GM19395 (cell line): ENCODE measurements around the gene BACH2.
"Not testable (repeated sequence)": the region's sequence is repeated elsewhere in the genome, so short reads cannot be mapped to it uniquely, and the experiment has no call there.

Experiments
- ATAC-seq: cut with Tn5 transposase; IDR thresholded peaks from one replicate; pipeline ENCODE4 v1.9.1; 2021; ENCODE audit warnings: mild to moderate bottlenecking, moderate library complexity; ENCODE audit not compliant: unreplicated experiment

Gene BACH2

DNA sequence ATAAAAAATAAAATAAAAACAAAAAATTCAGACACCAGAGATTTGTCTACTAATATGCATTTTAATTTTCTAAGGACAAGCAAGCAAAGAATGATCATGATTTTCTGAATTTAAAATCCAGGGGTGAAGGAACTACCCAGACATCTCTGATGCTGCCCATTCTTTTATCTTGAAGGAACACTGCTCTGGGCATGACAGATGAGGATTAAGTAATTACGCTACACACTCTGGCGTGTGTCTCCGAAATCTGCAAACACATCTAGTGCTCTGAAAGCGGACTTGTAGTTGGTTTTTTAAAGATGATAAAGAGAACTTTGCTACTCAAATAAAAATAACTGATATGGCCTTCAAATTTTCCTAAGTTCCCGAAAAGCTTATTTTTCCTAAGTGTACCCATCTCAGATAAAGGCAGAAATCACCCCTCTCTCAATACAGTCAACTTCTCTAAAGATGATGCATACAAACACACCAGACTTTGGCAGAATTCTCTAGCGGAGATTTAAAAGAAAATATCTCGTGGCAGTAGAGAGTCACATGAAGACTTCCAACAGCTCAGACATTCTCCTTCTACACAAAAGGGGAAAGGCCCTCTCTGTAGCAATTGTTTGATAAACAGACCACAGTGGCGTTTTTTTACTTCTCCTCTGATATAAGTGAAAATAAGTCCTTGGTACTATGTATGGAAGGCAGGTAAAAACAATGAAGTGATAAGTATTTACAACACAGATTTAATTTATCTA is 133.8 kb downstream of the BACH2 start:
- no peak for ATAC-seq

DNA sequence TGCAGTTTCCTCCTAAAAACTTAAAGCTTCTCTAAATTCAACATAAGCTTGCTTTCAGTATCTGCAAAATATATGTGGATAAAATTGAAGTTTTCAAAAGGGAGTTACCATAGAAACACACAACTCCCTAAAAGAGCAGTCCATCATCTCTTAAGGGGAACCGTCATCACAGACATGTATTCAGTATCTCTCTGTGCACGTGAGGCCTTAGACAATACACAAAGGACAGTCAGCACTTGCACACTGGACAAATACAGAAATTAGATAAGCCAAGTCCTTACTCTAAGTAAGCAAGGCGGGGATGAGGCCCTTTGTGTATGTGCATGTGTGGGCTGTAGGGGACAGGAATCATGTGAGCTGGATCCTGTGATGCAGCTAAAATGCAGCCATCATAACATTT is 136.6 kb downstream of the BACH2 start:
- ATAC-seq, result no peak

DNA sequence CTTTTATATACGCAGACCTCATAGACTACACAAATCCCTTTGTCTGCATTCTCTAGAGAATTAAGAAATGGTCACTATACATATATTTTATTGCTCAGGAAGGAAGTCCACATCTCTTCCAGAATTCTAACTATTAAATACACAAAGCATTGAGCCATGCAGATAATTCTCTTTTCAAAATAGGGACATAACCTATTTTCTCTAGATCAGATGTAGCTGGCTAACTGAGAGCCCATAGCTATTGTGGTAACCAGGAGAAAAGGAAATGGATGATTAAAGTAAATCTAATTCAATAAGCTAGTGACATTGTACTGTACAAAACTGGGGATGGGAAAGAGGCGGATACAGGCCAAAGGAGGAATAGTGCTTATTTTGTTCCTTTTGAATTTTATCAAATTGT is 137.2 kb downstream of the BACH2 start:
- no peak for ATAC-seq

DNA sequence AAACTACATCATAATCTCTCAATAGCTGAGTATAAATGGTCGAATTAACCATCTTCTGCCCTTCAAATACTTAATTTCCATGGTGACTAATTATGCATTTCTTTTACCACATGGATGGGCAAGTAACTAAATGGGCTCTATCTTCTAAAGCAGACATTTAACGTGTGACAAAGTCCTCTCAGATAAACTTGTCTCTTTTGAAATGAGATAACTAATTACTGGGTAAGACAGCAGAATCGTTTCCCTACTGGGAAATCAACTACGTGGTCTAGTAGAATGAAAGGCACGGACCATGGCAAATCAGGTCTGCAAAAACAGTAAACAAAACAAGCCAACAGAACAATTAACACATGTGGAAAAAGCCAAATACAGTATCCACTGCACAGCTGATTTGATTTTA is 137.7 kb downstream of the BACH2 start:
- ATAC-seq, result no peak

GRCh38 chr6:90157441-90157840 is 139.2 kb downstream of the BACH2 start:
- ATAC-seq, result no peak

DNA sequence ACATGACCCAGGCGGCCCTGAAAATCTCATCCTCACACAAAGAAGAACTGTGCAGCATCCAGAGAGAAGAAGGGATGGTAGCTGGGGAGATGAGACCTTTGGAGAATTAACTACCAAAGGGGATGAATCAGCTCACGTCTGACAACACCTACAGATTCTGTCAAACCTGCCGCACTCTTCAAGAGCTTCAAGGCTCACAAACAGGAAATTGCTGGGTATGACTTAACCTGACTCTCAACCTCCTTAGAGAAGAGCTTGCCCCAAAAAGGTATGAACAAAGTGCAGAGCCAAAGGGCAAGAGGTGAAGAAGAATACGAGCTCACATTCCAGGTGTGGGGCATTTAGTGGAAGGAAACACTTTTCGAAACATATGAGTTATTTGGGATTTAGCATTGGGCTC is 139.8 kb downstream of the BACH2 start:
- ATAC-seq, result no peak

DNA sequence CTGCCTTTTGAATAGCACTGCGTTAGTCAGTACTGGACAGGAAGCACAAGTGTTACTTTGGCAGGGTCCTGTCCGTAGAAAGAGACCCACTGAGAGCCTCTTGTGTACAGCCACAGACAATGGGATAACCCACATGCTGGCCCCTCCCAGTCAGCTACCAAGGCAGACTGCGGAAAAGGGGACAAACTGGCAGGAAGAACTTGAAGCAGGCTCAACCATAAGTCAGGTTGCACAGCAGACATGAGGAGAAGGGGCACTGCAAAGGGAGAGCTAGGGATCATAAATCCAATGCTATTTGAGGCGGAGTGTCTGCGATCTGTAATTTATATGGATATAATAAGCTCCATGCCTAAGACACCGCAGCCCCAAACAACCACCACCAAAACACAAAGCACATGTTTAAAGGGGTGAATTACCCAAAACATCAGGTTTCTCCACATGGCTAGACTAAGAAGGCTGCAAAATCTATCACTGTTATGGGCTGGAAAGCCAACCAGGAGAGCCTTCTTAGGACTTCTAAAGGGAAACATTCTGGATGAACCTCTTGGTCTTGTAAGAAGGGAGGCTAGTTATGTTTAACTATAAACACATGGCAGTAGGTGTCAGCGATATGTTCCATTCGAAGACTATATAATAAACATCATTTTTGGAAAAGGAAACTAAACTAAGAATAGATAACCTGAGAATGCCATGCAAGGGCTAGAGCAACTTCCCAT is 141.7 kb downstream of the BACH2 start:
- no peak for ATAC-seq

- ATAC-seq, result no peak
Measured at GRCh38 chr6:90151576-90152422, 144.8 kb downstream of the BACH2 start.

- no peak for ATAC-seq
Measured at GRCh38 chr6:90149280-90149679, 147.4 kb downstream of the BACH2 start.

- no peak for ATAC-seq
Measured at GRCh38 chr6:90148867-90149266, 147.8 kb downstream of the BACH2 start.

- ATAC-seq, result no peak
Measured at GRCh38 chr6:90146921-90147649, 149.6 kb downstream of the BACH2 start.

DNA sequence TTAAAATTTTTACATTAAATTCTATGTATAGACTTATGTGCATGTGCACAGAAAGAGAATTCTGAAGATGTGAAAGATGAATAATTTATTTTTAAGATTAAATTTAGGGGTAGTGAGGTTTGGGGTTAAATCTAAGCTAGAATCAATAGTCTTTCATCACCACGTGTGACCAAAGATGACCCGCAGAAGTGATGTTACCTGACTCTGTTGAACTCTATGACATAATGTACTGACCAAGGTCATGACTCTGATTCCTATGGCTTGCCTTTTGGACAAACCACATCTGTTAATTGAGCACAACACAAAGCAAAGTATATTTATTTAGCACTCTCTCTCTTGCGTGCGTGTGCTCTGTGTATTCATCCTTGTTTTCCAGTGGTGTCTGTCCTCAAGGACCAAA is 150.6 kb downstream of the BACH2 start:
- no peak for ATAC-seq

GRCh38 chr6:90144928-90145555 is 151.6 kb downstream of the BACH2 start:
- ATAC-seq, result no peak

DNA sequence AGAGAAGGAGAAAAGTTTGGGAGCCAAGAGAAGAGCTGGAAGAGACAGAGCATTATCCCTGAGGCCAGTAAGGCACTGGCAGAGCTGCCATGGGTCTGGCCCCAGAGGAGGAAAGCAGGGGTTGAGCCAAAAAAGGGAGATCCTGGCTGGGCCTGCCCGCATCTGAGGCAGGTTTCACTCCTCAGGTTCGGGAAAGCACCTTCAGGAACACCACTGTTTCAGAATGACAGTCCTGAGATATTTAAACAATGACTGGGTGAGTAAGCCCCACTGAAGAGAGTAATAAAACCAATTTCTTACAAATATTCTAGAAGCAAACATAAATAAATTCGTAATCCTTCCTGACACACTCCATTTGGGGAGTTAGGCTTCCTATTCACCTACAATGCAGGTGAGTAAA is 152.2 kb downstream of the BACH2 start:
- no peak for ATAC-seq

- ATAC-seq, result no peak
Measured at GRCh38 chr6:90140683-90141082, 156.0 kb downstream of the BACH2 start.

- no peak for ATAC-seq
Measured at GRCh38 chr6:90139272-90139817, 157.3 kb downstream of the BACH2 start.

GRCh38 chr6:90136837-90137568 is 159.6 kb downstream of the BACH2 start:
- ATAC-seq, result no peak

DNA sequence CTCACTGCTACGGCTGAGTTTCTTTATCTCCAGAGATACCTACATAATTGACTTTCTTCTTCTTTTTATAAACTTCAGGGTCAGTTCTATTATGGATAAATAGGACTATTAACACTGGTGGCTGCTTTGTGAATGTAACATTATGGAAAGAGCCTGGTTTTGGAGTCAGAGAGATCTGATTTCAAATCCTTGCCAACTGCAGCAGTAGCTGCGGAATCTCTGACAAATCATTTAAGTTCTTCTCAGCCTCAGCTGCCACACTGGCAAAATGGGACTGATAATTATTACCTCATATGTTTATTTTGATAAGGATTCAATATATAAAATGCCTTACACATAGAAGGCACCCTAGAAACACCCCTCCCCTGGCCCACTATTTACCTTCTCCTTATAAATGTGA is 160.5 kb downstream of the BACH2 start:
- no peak for ATAC-seq

GRCh38 chr6:90135667-90136066 is 161.0 kb downstream of the BACH2 start:
- ATAC-seq, result no peak

- not testable (repeated sequence) for ATAC-seq
Measured at GRCh38 chr6:90133664-90134063, 163.0 kb downstream of the BACH2 start.
